B cell (primary cell): ENCODE results near the gene SH2B2. TPM values are rescaled to one million over a fixed set of nuclear protein-coding genes. Genes with fewer than 3 reads are reported as not detected.

Experiments used
- ATAC-seq: fragments of 200-7000 bp; cut with Tn5 transposase; one replicate; pipeline ENCODE4 v1.10.0; 2021; ENCODE audit warnings: low read depth, mild to moderate bottlenecking, moderate number of reproducible peaks, moderate library complexity
- CTCF ChIA-PET: fragments of 350-600 bp; sonication (Branson Sonifier 250); formaldehyde crosslinking; loops from one replicate; lab custom pipeline; 2021; ENCODE audit warnings: antibody characterized with exemption, inconsistent platforms; lab: Charles Lee
- POLR2A ChIA-PET: fragments of 350-600 bp; sonication (Branson Sonifier 250); formaldehyde crosslinking; loops from one replicate; lab custom pipeline; 2021; ENCODE audit warnings: antibody characterized with exemption; lab: Charles Lee
- DNase-seq: peaks from one replicate; pipeline ENCODE4 v3.0.0; 2013
- H2AFZ ChIP-seq: 2 replicates; pipeline ENCODE4 v1.6.1; 2012; ENCODE audit warnings: mild to moderate bottlenecking, low read depth, low read length; ENCODE audit not compliant: insufficient read depth, poor library complexity, severe bottlenecking
- H3K27ac ChIP-seq, 2 donors: 1 replicate in 1 of 2; 2 replicates in 1 of 2; pipeline ENCODE4 v1.5.1; 2012 to 2013; ENCODE audit warnings: low read length in 2 of 2, mild to moderate bottlenecking in 2 of 2, moderate library complexity in 1 of 2
- H3K27me3 ChIP-seq, 4 experiments: fragments of 200-600 bp in 1 of 4; sonication (generic) in 1 of 4; replicated peaks in 1 of 4; 1 replicate in 2 of 4; 2 replicates in 2 of 4; pipeline versions ENCODE4 v1.6.1 to v1.7.0; 2013 to 2016; ENCODE audit warnings: low read length in 3 of 4, mild to moderate bottlenecking in 2 of 4, mixed read lengths in 1 of 4, moderate library complexity in 1 of 4; ENCODE audit not compliant: insufficient read depth in 4 of 4, control insufficient read depth in 3 of 4; ENCODE audit errors: control extremely low read depth in 1 of 4
- H3K36me3 ChIP-seq, 2 experiments: replicated peaks in 1 of 2; 1 replicate in 1 of 2; 2 replicates in 1 of 2; pipeline versions ENCODE4 v1.6.1 to v1.7.1; 2013; ENCODE audit warnings: low read length in 1 of 2; ENCODE audit not compliant: insufficient read depth in 2 of 2, control insufficient read depth in 1 of 2; ENCODE audit errors: control extremely low read depth in 1 of 2, extremely low read depth in 1 of 2
- H3K4me1 ChIP-seq, 2 donors: fragments of 200-600 bp in 1 of 2; sonication (generic) in 1 of 2; 1 replicate in 1 of 2; 2 replicates in 1 of 2; pipeline versions ENCODE4 v1.5.1 to v1.6.1; 2013 to 2017; ENCODE audit warnings: low read length in 2 of 2; ENCODE audit not compliant: control insufficient read depth in 2 of 2, insufficient read depth in 2 of 2
- H3K4me2 ChIP-seq: replicated peaks from 2 replicates; pipeline ENCODE3; 2012; ENCODE audit warnings: mild to moderate bottlenecking, low read depth, low read length; ENCODE audit not compliant: poor library complexity, severe bottlenecking
- H3K4me3 ChIP-seq, 5 experiments: fragments of 200-600 bp in 1 of 5; sonication (generic) in 1 of 5; 1 replicate in 3 of 5; 2 replicates in 2 of 5; pipeline versions ENCODE4 v1.5.1 to v1.7.0; 2011 to 2016; ENCODE audit warnings: low read length in 4 of 5, mild to moderate bottlenecking in 4 of 5, low read depth in 2 of 5, control low read depth in 1 of 5, moderate library complexity in 1 of 5; ENCODE audit not compliant: insufficient read depth in 1 of 5; ENCODE audit errors: control extremely low read depth in 1 of 5, extremely low read depth in 1 of 5
- H3K79me2 ChIP-seq: fragments of 200-600 bp; sonication (generic); one replicate; pipeline ENCODE4 v1.6.0; 2016; ENCODE audit warnings: low read length; ENCODE audit not compliant: control insufficient read depth, insufficient read depth
- H3K9ac ChIP-seq: fragments of 200-600 bp; sonication (generic); 2 replicates; pipeline ENCODE4 v1.6.1; 2017; ENCODE audit warnings: mild to moderate bottlenecking, low read length, moderate library complexity
- H3K9me3 ChIP-seq, 3 donors: one replicate each; pipeline versions ENCODE4 v1.6.1 to v1.7.1; 2013; ENCODE audit warnings: low read length in 2 of 3; ENCODE audit not compliant: control insufficient read depth in 2 of 3, insufficient read depth in 1 of 3; ENCODE audit errors: control extremely low read depth in 1 of 3
- H4K20me1 ChIP-seq: 2 replicates; pipeline ENCODE4 v1.6.0; 2012; ENCODE audit warnings: mild to moderate bottlenecking, low read length; ENCODE audit not compliant: insufficient read depth, control insufficient read depth, poor library complexity, severe bottlenecking
- H3K27ac Mint-ChIP-seq: one replicate; pipeline ENCODE4 v1.8.0; 2021; ENCODE audit warnings: mixed read lengths
- H3K27me3 Mint-ChIP-seq: one replicate; pipeline ENCODE4 v1.8.0; 2021; ENCODE audit warnings: mixed read lengths
- H3K4me1 Mint-ChIP-seq: one replicate; pipeline ENCODE4 v1.8.0; 2021; ENCODE audit warnings: mixed read lengths
- H3K4me3 Mint-ChIP-seq: one replicate; pipeline ENCODE4 v1.8.0; 2021; ENCODE audit warnings: mixed read lengths
- H3K9me3 Mint-ChIP-seq: one replicate; pipeline ENCODE4 v1.8.0; 2022; ENCODE audit warnings: mixed read lengths; ENCODE audit not compliant: insufficient read depth
- EZH2 ChIP-seq: IDR thresholded peaks from 2 replicates; pipeline ENCODE4 v1.6.1; 2012; ENCODE audit warnings: borderline replicate concordance, low read depth, mild to moderate bottlenecking, moderate library complexity, low read length; ENCODE audit not compliant: insufficient read depth, poor library complexity, severe bottlenecking
- WGBS: methylation state at CpG from one replicate; pipeline ENCODE4 v1.1.5; 2013; ENCODE audit warnings: missing lambda C conversion rate; ENCODE audit not compliant: insufficient coverage; 5-methylcytosine and 5-hydroxymethylcytosine counted together
- intact Hi-C: fragments of 100-400 bp; cut with micrococcal nuclease; formaldehyde crosslinking; loops from one replicate; pipeline ENCODE4 v1.10.0; 2022
- polyA plus RNA-seq: library from polyadenylated mRNA; depleted of rRNA; stranded (reverse); fragments of >200 nt; gene quantifications from 2 replicates; pipeline ENCODE4 v1.2.3, GENCODE V29; 2012
- total RNA-seq, 2 donors: library from RNA; stranded (reverse); fragments of 120-200 nt in 1 of 2; gene quantifications; 1 replicate in 1 of 2; 2 replicates in 1 of 2; pipeline versions ENCODE4 v1.2.3 to v1.2.4, GENCODE V29; 2013 to 2022
- TF ChIP-seq, protein P1 (sequence below): fragments of 200-600 bp; IDR thresholded peaks from one replicate; pipeline ENCODE4 v1.8.0; 2022; ENCODE audit warnings: antibody characterized with exemption, mild to moderate bottlenecking

Gene SH2B2
- total and polyA plus RNA-seq, 2 donors (not counting 1 experiment from before 2014, with no cell fraction given), result 41.2 to 95.4 TPM

DNA sequence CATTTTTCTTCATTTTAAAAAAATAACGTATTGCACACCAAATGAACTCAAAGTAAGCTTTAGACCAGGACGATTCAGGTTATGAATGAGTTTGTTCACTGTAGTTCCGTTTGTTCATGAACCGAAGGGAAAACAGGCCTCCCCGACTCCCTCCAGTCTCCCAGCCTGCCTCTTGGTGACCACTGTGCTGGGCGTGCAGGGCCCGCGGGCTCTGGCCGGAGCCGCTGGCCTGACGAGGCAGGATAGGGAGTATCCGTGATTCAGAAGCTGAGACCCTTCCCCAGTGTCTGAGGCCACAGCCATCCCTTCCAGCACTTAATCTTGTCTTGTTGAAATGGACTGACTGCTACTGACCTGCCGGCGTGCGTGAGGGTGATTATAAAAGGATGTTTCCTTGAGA is 30.8 kb upstream of the SH2B2 start:
- WGBS, result 100% methylated on average over 6 of the region's 15 CpGs
- Histone ChIP-seq H3K4me1 (no peaks in the 10 kb centered on the region), H3K9me3 (no peaks in the 10 kb centered on the region), H3K4me2 (no peak overlapping the region), H3K9ac (no peak overlapping the region), H3K27ac (no peak overlapping the region), H3K36me3 (peaks cover 0 to 2% of the 10 kb centered on the region in 2 experiments), H3K79me2 (no peaks in the 10 kb centered on the region), H3K27me3 (no peaks in the 10 kb centered on the region), H4K20me1 (no peaks in the 10 kb centered on the region), H2AFZ (no peak overlapping the region), H3K4me3 (no peak overlapping the region)
- DNase-seq (no peak), ATAC-seq (no peak)
- POLR2A ChIA-PET, result no interaction called here
- H3K9me3 Mint-ChIP-seq, result no peaks in the 10 kb centered on the region
- no peak overlapping the region for H3K27ac Mint-ChIP-seq
- peaks cover 7% of the 10 kb centered on the region for H3K4me1 Mint-ChIP-seq
- CTCF ChIA-PET, result interaction anchor here (1.3 kb wide), 1 partner anchor 17 kb away, joined by 3 read pairs; no protein-coding TSS in a partner anchor
- H3K4me3 Mint-ChIP-seq, result no peak overlapping the region
- no peak for TF ChIP-seq EZH2
- TF ChIP-seq, protein P1, sequence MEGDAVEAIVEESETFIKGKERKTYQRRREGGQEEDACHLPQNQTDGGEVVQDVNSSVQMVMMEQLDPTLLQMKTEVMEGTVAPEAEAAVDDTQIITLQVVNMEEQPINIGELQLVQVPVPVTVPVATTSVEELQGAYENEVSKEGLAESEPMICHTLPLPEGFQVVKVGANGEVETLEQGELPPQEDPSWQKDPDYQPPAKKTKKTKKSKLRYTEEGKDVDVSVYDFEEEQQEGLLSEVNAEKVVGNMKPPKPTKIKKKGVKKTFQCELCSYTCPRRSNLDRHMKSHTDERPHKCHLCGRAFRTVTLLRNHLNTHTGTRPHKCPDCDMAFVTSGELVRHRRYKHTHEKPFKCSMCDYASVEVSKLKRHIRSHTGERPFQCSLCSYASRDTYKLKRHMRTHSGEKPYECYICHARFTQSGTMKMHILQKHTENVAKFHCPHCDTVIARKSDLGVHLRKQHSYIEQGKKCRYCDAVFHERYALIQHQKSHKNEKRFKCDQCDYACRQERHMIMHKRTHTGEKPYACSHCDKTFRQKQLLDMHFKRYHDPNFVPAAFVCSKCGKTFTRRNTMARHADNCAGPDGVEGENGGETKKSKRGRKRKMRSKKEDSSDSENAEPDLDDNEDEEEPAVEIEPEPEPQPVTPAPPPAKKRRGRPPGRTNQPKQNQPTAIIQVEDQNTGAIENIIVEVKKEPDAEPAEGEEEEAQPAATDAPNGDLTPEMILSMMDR, result no peak
- intact Hi-C loops, result no loop called here
- no peaks in the 10 kb centered on the region for H3K27me3 Mint-ChIP-seq

DNA sequence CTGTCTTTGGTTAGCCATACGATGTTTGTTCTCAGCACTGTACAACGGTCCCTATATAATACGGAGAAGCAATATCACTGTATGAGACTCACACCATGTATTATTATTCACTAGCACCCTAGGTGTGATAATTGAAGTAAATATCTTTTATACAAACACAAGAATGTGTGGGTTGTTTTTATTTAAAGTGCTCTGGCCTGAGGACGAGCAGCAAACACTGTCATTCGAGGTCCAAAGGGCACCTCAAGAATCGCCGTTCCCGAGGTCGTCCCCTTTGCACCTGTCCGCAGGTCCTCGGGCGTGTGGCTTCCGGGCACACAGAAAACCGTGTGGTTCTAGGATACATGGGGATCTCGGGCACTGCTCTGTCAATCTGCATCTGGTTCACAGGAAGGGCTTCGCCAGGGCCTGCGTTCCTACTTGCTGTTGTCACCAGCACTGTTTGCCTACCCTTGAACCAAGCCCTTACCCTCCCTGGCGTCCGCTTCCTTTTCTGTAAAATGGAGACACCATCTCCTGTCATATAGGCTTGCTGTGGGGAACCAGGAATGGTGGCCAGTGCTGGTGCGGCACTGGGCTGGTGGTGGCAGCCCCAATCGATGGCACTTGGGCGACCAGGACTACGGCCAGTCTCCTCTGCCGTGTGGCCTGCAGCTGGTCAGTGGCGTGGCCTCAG is 28.5 kb upstream of the SH2B2 start:
- Histone ChIP-seq H3K79me2 (no peaks in the 10 kb centered on the region), H3K27ac (no peak overlapping the region), H2AFZ (no peak overlapping the region), H3K9me3 (no peaks in the 10 kb centered on the region), H3K36me3 (peaks cover 0 to 2% of the 10 kb centered on the region in 2 experiments), H3K27me3 (no peaks in the 10 kb centered on the region), H3K4me1 (no peaks in the 10 kb centered on the region), H3K4me2 (no peak overlapping the region), H3K9ac (no peak overlapping the region), H4K20me1 (no peaks in the 10 kb centered on the region), H3K4me3 (no peak overlapping the region)
- no peak overlapping the region for H3K4me3 Mint-ChIP-seq
- no peaks in the 10 kb centered on the region for H3K9me3 Mint-ChIP-seq
- H3K27me3 Mint-ChIP-seq, result no peaks in the 10 kb centered on the region
- ATAC-seq (no peak), DNase-seq (no peak)
- POLR2A ChIA-PET, result no interaction called here
- no peak overlapping the region for H3K27ac Mint-ChIP-seq
- TF ChIP-seq, protein P1, result no peak
- TF ChIP-seq EZH2, result no peak
- CTCF ChIA-PET, result interaction anchor here (0.8 kb wide), 1 partner anchor 15 kb away, joined by 3 read pairs; no protein-coding TSS in a partner anchor
- 96% methylated on average over 22 of the region's 25 CpGs for WGBS
- intact Hi-C loops, result no loop called here
- H3K4me1 Mint-ChIP-seq, result no peaks in the 10 kb centered on the region
